ENCODE measurements around the gene GDF9.

- TF ChIP-seq POLR2AphosphoS5 (IDR thresholded peaks at IDR 0.05): no peak
- TF ChIP-seq CTCF (IDR thresholded peaks at IDR 0.05): no peak
These were observed 44.9 kb downstream of the GDF9 start for GRCh38 chr5:132821350-132821749.
